GM21619 (cell line): ENCODE data around the gene FURIN.
A peak's percentile ranks its signal among the peaks of the same experiment; 100 is the strongest.
"Not testable (repeated sequence)": the region's sequence is repeated elsewhere in the genome, so short reads cannot be mapped to it uniquely, and the experiment has no call there.

Source experiments
- ATAC-seq: cut with Tn5 transposase; IDR thresholded peaks from one replicate; pipeline ENCODE4 v1.9.1; 2021; ENCODE audit not compliant: unreplicated experiment

Gene FURIN

GRCh38 chr15:90914305-90915080 is 46.1 kb downstream of the FURIN start:
- no peak for ATAC-seq

GRCh38 chr15:90915216-90915807 is 46.9 kb downstream of the FURIN start:
- no peak for ATAC-seq

- ATAC-seq: no peak
These were observed 47.5 kb downstream of the FURIN start for GRCh38 chr15:90915808-90916440.

- ATAC-seq: no peak
These were observed 48.1 kb downstream of the FURIN start for GRCh38 chr15:90916461-90916860.

- ATAC-seq: no peak
These were observed 49.2 kb downstream of the FURIN start for GRCh38 chr15:90917569-90917968.

- ATAC-seq: no peak
These were observed 49.8 kb downstream of the FURIN start for GRCh38 chr15:90918034-90918788.

GRCh38 chr15:90918835-90919234 is 50.4 kb downstream of the FURIN start:
- no peak for ATAC-seq

- ATAC-seq: no peak
These were observed 53.5 kb downstream of the FURIN start for GRCh38 chr15:90921887-90922286.

GRCh38 chr15:90922712-90923322 is 54.4 kb downstream of the FURIN start:
- ATAC-seq: peak; percentile 84

GRCh38 chr15:90924375-90924774 is 56.0 kb downstream of the FURIN start:
- ATAC-seq: peak; percentile 66

GRCh38 chr15:90926766-90927165 is 58.4 kb downstream of the FURIN start:
- ATAC-seq: not testable (repeated sequence)

- not testable (repeated sequence) for ATAC-seq
These were observed 59.7 kb downstream of the FURIN start for GRCh38 chr15:90928106-90928505.

GRCh38 chr15:90929246-90930019 is 61.0 kb downstream of the FURIN start:
- peak; percentile 0 for ATAC-seq

GRCh38 chr15:90930861-90931574 is 62.6 kb downstream of the FURIN start:
- ATAC-seq: no peak

GRCh38 chr15:90931575-90931827 is 63.1 kb downstream of the FURIN start:
- no peak for ATAC-seq

- ATAC-seq: peak; percentile 42
These were observed 63.7 kb downstream of the FURIN start, which contains the start of gene HDDC3 for GRCh38 chr15:90931828-90932659. TSS of gene HDDC3 (minus strand) at chr15:90932549. CDS start at chr15:90932540, 9 bp downstream.

- no peak for ATAC-seq
These were observed 64.2 kb downstream of the FURIN start for GRCh38 chr15:90932660-90932991.
